Large intestine (tissue), 3 donors: ENCODE results near the gene NEUROD1. TPM values are rescaled to one million over a fixed set of nuclear protein-coding genes. Genes with fewer than 3 reads are reported as not detected.

Experiments
- DNase-seq, 2 donors: peaks; one replicate each; pipeline versions ENCODE4 v3.0.0 to v3.0.0-alpha.2; 2013
- H3K27ac ChIP-seq: one replicate; pipeline ENCODE4 v1.5.1; 2013; ENCODE audit warnings: low read length
- H3K27me3 ChIP-seq: 2 replicates; pipeline ENCODE4 v1.6.1; 2013; ENCODE audit warnings: low read length; ENCODE audit not compliant: control insufficient read depth, insufficient read depth
- H3K36me3 ChIP-seq: 2 replicates; pipeline ENCODE4 v1.6.1; 2013; ENCODE audit warnings: low read length; ENCODE audit not compliant: control insufficient read depth, insufficient read depth
- H3K4me1 ChIP-seq: one replicate; pipeline ENCODE4 v1.6.1; 2013; ENCODE audit warnings: low read length; ENCODE audit not compliant: control insufficient read depth, insufficient read depth
- H3K4me3 ChIP-seq: one replicate; pipeline ENCODE4 v1.5.1; 2013; ENCODE audit warnings: low read length
- H3K9me3 ChIP-seq: one replicate; pipeline ENCODE4 v1.6.1; 2013; ENCODE audit warnings: mild to moderate bottlenecking, low read depth, low read length, moderate library complexity; ENCODE audit not compliant: control insufficient read depth
- WGBS: methylation state at CpG from one replicate; pipeline ENCODE4 v1.1.5; 2013; ENCODE audit warnings: low lambda C conversion rate; ENCODE audit not compliant: insufficient coverage; 5-methylcytosine and 5-hydroxymethylcytosine counted together
- polyA plus RNA-seq: library from polyadenylated mRNA; unstranded; fragments of 120-200 nt; gene quantifications from one replicate; pipeline ENCODE4 v1.2.1, GENCODE V29; 2013

Gene NEUROD1
- polyA plus RNA-seq, 1 donor = 29.9 TPM

GRCh38 chr2:181642086-181642485, 38.2 kb downstream of the NEUROD1 start:
- Histone ChIP-seq H3K4me1 (peaks cover 18% of the 10 kb centered on the region), H3K36me3 (no peaks in the 10 kb centered on the region), H3K27ac (peak overlapping the region; percentile 60), H3K4me3 (no peak overlapping the region), H3K27me3 (no peaks in the 10 kb centered on the region), H3K9me3 (no peaks in the 10 kb centered on the region)
- WGBS = 83% methylated on average over 3 of the region's 4 CpGs
- no peak for DNase-seq

GRCh38 chr2:181639686-181640085, 40.6 kb downstream of the NEUROD1 start:
- Histone ChIP-seq H3K4me1 (peaks cover 18% of the 10 kb centered on the region), H3K4me3 (no peak overlapping the region), H3K9me3 (no peaks in the 10 kb centered on the region), H3K27ac (no peak overlapping the region), H3K27me3 (no peaks in the 10 kb centered on the region), H3K36me3 (no peaks in the 10 kb centered on the region)
- DNase-seq = no peak
- WGBS = no CpG with 5 or more reads among the region's 1 CpG

GRCh38 chr2:181632733-181633401, 47.5 kb downstream of the NEUROD1 start:
- H3K36me3 ChIP-seq = no peaks in the 10 kb centered on the region
- 91% methylated on average over 2 of the region's 4 CpGs for WGBS
- H3K4me1 ChIP-seq = no peaks in the 10 kb centered on the region
- no peak overlapping the region for H3K4me3 ChIP-seq
- no peak for DNase-seq
- no peak overlapping the region for H3K27ac ChIP-seq
- no peaks in the 10 kb centered on the region for H3K27me3 ChIP-seq
- no peaks in the 10 kb centered on the region for H3K9me3 ChIP-seq

- no peaks in the 10 kb centered on the region for H3K9me3 ChIP-seq
- H3K27ac ChIP-seq = no peak overlapping the region
- DNase-seq = no peak
- H3K36me3 ChIP-seq = no peaks in the 10 kb centered on the region
- H3K4me1 ChIP-seq = no peaks in the 10 kb centered on the region
- no peaks in the 10 kb centered on the region for H3K27me3 ChIP-seq
- H3K4me3 ChIP-seq = no peak overlapping the region
- 100% methylated on average over 2 of the region's 3 CpGs for WGBS
These were observed 51.4 kb downstream of the NEUROD1 start for GRCh38 chr2:181628590-181629585.

- Histone ChIP-seq H3K4me3 (no peak overlapping the region), H3K27me3 (no peaks in the 10 kb centered on the region), H3K4me1 (no peaks in the 10 kb centered on the region), H3K36me3 (no peaks in the 10 kb centered on the region), H3K27ac (no peak overlapping the region), H3K9me3 (no peaks in the 10 kb centered on the region)
- WGBS = no CpG with 5 or more reads among the region's 3 CpGs
- no peak for DNase-seq
These were observed 52.8 kb downstream of the NEUROD1 start for GRCh38 chr2:181627545-181627944.

- no peaks in the 10 kb centered on the region for H3K36me3 ChIP-seq
- no peak for DNase-seq
- no peaks in the 10 kb centered on the region for H3K4me1 ChIP-seq
- no peak overlapping the region for H3K27ac ChIP-seq
- H3K9me3 ChIP-seq = no peaks in the 10 kb centered on the region
- H3K27me3 ChIP-seq = no peaks in the 10 kb centered on the region
- no peak overlapping the region for H3K4me3 ChIP-seq
These were observed 53.6 kb downstream of the NEUROD1 start for GRCh38 chr2:181626671-181627070.

Other genes with a start within 250 kb of the NEUROD1 start
- gene ITGA4, start 223.1 kb downstream of the NEUROD1 start, polyA plus RNA-seq = 14.9 TPM
- gene CERKL, start 23.4 kb downstream of the NEUROD1 start, polyA plus RNA-seq = 7.6 TPM
- 111 TPM for gene ITPRID2, start 211.2 kb upstream of the NEUROD1 start, polyA plus RNA-seq